Activated CD8-positive, alpha-beta memory T cell treated with anti-CD3 and anti-CD28 coated beads, Interleukin-2, amount 50 U/mL, for 48 hours (primary cell): ENCODE measurements around the gene STAT3.
A peak's percentile ranks its signal among the peaks of the same experiment; 100 is the strongest.
"Not testable (repeated sequence)": the region's sequence is repeated elsewhere in the genome, so short reads cannot be mapped to it uniquely, and the experiment has no call there.

ENCODE experiments used
- DNase-seq: peaks from one replicate; pipeline ENCODE4 v3.0.0-alpha.2; 2020

The STAT3 gene

DNA sequence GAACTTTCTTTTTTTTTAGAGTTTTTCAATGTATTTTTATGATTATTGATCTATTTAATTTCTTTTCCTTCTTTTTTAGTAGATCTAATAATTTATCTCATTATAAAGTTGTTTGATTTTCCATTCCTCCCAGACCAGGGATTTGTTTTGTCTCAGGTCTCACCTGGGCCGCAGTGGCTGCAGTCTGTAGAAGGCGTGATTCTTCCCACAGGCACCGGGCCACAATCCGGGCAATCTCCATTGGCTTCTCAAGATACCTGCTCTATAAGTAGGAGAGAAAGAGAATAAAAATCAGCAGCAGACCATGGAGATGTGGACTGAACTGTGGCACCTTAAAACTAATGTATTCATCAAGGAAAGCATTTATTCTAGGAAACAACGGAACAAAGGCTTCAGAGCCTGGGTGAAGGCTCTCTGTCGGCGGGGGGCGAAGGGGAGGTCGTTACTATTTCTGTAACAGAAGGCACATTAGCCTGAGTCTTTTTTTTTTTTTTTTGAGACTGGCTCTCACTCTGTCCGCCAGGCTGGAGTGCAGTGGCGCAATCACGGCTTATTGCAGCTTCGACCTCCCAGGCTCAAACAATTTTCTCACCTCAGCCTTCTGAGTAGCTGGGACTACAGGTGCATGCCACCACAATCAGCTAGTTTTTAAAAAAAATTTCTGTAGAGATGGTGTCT, 42.7 kb downstream of the STAT3 start:
- no peak for DNase-seq

DNA sequence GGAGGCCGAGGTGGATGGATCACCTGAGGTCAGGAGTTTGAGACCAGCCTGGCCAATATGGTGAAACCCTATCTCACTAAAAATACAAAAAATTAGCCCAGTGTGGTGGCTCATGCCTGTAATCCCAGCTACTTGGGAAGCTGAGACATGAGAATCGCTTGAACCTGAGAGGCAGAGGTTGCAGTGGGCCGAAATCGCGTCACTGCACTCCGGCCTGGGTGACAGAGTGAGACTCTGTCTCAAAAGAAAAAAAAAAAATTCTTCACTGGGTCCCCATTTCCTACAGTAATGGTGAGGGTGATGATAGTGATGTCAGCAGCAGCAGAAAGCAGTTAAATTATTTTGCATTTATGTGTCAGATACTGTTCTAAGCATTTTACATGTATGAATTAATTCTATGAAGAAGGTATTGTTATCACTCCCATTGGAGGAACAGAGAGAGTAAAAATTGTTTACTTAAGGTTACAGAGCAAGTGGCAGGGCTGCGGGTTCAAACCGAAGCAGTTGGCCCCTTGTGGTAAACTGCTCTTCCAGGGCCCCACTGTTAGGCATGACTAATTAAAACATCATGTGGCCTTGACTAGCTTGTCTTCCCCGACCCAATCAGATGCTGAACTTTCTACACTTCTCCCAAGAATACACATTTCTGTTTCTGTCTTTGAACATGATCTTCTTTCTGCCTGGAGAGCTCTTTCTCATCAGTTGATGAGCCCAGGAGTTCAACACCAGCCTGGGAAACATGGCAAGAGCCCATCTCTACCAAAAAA, 45.8 kb downstream of the STAT3 start:
- no peak for DNase-seq

- DNase-seq, result no peak
These were observed 46.7 kb downstream of the STAT3 start for GRCh38 chr17:42341568-42341967.

- DNase-seq, result peak; percentile 71
These were observed 47.5 kb downstream of the STAT3 start for GRCh38 chr17:42340691-42341127.

DNA sequence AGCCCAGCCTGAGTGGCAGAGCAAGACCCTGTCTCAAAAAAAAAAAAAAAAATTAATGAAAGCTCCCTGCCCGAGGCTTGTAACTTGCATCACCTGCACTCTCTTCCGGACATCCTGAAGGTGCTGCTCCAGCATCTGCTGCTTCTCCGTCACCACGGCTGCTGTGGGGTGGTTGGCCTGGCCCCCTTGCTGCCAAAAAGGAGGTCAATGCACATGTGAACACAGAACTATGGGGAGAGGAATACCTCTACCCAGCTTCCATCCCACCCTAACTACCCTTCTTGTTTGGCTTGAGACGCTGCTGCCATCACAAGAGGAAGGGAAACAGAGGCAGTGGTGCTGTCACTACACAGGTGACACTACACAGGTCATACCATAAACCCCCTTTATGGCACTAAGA, 49.0 kb downstream of the STAT3 start:
- DNase-seq, result no peak

DNA sequence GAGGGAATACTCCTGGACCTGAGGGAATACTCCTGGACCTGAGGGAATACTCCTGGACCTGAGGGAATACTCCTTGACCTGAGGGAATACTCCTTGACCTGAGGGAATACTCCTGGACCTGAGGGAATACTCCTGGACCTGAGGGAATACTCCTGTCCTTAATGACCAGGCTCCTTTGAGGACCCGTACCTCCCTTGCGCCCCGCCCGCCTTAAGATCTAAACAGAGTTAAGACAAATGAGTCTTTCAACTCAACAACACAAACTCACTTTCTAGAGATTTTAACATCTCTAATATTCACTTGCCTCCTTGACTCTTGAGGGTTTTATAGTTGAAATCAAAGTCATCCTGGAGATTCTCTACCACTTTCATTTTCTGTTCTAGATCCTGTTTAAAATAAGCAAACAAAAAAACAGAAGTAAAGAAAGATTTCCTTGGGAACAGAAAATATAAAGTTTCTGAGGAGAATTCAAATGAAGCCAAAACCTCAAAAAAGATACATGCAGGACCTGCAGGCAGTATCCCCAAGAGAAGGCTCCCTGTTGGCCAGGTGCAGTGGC, 49.7 kb downstream of the STAT3 start:
- no peak for DNase-seq

- DNase-seq, result peak; percentile 84
These were observed 50.8 kb downstream of the STAT3 start for GRCh38 chr17:42337442-42337841.

- no peak for DNase-seq
These were observed 53.6 kb downstream of the STAT3 start for GRCh38 chr17:42334677-42335076.

DNA sequence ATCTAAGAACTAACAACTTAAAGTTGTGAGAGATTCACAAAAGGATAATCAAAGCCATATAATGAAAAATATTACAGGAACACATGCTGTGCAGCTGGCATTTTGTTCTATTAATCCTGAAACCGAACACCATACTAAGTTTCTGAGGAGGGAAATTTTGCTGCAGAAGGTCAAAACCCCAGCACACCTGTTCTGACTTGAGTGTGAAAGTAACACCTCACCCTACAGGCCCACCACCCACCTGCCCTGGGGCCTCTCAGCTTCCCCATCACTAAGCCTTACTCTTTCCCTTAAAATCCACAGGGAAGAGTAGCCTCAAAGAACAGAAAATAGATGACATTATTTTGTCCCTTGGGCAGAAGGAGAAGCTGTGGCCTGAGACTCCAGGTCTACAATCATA, 55.2 kb downstream of the STAT3 start:
- DNase-seq, result no peak

GRCh38 chr17:42329025-42329976, 58.9 kb downstream of the STAT3 start:
- no peak for DNase-seq

DNA sequence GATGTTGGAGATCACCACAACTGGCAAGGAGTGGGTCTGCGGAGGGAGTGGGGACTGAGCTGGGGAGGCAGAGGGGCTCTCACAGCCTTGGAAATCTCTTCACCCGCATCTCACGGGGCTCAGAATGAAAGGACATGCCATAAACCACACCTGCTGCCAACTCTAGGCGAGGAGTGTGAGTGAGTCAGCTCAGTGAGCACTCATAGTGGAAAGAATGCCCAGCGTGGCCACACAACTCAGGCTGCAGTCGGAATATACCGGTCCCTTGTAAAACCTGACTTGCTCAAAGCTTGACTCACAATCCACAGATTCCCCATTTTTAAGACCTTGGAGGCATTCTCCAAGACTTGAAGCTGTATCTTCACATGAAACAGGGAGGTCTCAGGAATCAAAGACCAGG, 63.2 kb downstream of the STAT3 start:
- no peak for DNase-seq

DNA sequence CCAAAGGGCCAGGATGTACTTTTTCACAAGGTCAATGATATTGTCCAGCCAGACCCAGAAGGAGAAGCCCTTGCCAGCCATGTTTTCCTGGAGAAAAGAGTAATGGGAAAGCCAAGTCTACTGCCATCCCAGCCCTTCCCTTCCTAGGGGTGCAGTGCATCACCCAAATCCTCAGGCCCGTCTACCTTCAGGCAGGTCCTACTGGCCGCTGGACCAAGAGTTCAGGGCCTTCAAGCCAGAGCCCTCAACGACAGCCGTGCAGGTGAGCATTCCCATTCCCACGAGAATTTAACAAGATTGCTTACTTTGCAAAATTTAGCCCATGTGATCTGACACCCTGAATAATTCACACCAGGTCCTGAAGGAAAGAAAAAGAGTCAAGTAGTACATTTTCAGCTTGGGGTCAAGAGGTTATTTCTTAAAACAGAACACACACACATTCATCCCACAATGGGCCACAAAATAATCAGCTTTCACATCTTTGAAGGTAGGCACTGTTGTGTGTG, 64.9 kb downstream of the STAT3 start:
- DNase-seq, result no peak

DNA sequence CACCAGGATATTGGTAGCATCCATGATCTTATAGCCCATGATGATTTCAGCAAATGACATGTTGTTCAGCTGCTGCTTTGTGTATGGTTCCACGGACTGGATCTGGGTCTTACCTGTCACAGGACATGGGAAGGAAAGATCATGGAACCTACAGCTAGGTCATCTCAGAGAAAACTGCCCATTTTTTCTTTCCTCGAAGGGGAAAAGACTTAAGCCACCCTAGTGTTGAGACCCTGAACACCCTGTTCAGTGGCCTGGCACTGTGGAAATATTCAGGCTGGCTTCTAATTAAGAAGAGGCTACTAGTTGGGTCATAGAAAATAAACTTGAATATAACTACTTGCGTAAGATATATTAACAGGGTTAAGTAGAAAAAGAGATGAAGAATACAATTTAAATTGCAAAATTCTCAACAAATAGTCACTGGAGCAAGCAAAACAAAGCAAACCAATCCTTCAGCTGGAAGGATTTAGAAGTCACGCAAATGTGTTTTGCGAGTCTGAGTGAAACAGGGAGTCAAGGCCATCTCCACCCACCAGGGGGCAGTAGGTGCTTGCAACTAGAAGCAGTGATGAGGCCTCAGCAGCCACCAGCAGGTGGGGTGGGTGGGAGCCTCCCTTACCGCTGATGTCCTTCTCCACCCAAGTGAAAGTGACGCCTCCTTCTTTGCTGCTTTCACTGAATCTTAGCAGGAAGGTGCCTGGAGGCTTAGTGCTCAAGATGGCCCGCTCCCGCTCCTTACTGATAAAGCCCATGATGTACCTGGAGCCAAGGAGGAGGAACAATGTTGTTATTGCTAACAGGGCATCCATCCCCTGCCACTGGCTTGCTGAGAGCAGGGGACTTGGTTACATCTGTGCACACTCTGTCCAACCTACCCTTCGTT, 65.6 kb downstream of the STAT3 start:
- DNase-seq, result peak; percentile 96

GRCh38 chr17:42321555-42321954, 66.7 kb downstream of the STAT3 start:
- DNase-seq, result no peak

GRCh38 chr17:42317967-42318366, 70.3 kb downstream of the STAT3 start:
- DNase-seq, result not testable (repeated sequence)

GRCh38 chr17:42317266-42317845, 70.9 kb downstream of the STAT3 start:
- DNase-seq, result no peak

GRCh38 chr17:42316755-42317154, 71.5 kb downstream of the STAT3 start:
- DNase-seq, result no peak

DNA sequence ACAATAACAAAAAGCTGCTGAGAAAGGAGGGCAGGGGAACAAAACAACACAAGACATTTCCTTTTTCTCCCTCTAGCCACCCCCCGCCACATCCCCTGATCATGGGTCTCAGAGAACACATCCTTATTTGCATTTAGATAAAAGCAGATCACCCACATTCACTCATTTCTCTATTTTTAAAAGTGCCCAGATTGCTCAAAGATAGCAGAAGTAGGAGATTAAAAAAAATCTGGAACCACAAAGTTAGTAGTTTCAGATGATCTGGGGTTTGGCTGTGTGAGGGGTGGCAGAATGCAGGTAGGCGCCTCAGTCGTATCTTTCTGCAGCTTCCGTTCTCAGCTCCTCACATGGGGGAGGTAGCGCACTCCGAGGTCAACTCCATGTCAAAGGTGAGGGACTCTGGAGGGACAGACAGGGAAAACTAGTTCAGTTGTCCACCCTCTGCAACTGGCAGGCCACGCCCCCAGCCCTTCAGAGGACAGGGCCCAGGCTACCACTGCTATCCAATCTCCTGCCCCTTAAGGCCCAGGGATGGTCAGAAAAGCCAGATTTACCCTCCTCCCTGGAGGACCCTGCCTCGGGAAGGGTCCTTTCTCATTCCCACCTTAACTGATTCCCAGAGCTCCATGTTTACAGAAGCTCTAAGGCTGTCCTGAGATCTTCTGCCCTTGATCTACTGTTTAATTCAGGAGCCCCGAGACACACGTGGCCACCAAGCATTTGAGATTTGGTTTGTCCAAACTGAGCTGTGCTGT, 72.7 kb downstream of the STAT3 start:
- DNase-seq, result no peak

GRCh38 chr17:42313773-42314566, 74.3 kb downstream of the STAT3 start:
- DNase-seq, result peak; percentile 68

- no peak for DNase-seq
These were observed 74.9 kb downstream of the STAT3 start for GRCh38 chr17:42313389-42313772.
